ENCODE measurements around the gene C20orf144.

C20orf144 gene

DNA sequence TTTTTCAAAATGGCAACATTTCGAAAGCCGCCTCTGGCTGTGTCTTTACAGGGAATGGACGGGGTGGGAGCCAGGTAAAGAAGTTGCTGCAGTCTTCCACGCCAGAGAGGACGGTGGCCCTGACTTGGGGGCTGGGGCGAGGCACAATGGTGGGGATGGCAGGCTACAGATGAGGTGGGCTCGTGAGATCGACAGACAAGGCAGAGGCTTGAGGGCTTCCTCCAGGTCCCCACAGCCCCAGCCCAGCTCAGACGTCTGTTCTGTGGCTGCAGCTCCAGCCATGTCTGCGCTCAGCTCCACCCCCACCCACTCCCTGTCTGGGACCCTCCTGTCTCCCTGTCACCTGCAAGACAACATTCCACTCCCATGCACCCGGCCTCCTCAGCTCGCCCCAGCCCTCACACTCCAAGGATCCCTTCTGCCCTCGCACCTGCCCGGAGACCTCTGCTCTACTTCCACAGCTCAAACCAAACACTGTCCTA, 7.4 kb upstream of the C20orf144 start:
- no peak for TF ChIP-seq CTCF (conservative IDR thresholded peaks at IDR 0.05; ENCODE audit: low read length)
- TF ChIP-seq EZH2phosphoT487 (IDR thresholded peaks at IDR 0.05; ENCODE audit: borderline replicate concordance): no peak
- Histone ChIP-seq H3F3A (ENCODE audit: low read depth) (no peaks in the 10 kb centered on the region), H4K20me1 (ENCODE audit: insufficient read depth, low read length, poor library complexity, severe bottlenecking) (no peaks in the 10 kb centered on the region), H3K4me1 (ENCODE audit: insufficient read depth, low read length, poor library complexity, severe bottlenecking) (no peaks in the 10 kb centered on the region), H3K79me2 (ENCODE audit: insufficient read depth, low read length) (no peaks in the 10 kb centered on the region), H3K9me2 (replicated peaks; ENCODE audit: low read depth, low read length) (no peaks in the 10 kb centered on the region), H3K27me3 (ENCODE audit: insufficient read depth, low read length, poor library complexity, severe bottlenecking) (no peaks in the 10 kb centered on the region), H3K9me3 (ENCODE audit: insufficient read depth, low read depth, low read length) (no peaks in the 10 kb centered on the region), H2AFZ (ENCODE audit: low read length) (no peak overlapping the region), H3K4me2 (ENCODE audit: low read depth, low read length, poor library complexity, severe bottlenecking) (no peak overlapping the region), H3K9ac (ENCODE audit: low read depth, low read length, poor library complexity, severe bottlenecking) (no peak overlapping the region), H3K4me3 (ENCODE audit: low read length, poor library complexity, severe bottlenecking) (no peak overlapping the region), H3K36me3 (ENCODE audit: insufficient read depth, low read length) (no peaks in the 10 kb centered on the region)

GRCh38 chr20:33655164-33655563, 7.0 kb upstream of the C20orf144 start:
- H3K36me3 ChIP-seq (ENCODE audit: insufficient read depth, low read length): no peaks in the 10 kb centered on the region
- H3K27me3 ChIP-seq (ENCODE audit: insufficient read depth, low read length, poor library complexity, severe bottlenecking): no peaks in the 10 kb centered on the region
- H3K4me1 ChIP-seq (ENCODE audit: insufficient read depth, low read length, poor library complexity, severe bottlenecking): no peaks in the 10 kb centered on the region
- H3K9me3 ChIP-seq (ENCODE audit: insufficient read depth, low read depth, low read length): no peaks in the 10 kb centered on the region
- no peaks in the 10 kb centered on the region for H3K79me2 ChIP-seq (ENCODE audit: insufficient read depth, low read length)
- TF ChIP-seq EZH2phosphoT487 (IDR thresholded peaks at IDR 0.05; ENCODE audit: borderline replicate concordance) (no peak), CTCF (conservative IDR thresholded peaks at IDR 0.05; ENCODE audit: low read length) (no peak)
- H4K20me1 ChIP-seq (ENCODE audit: insufficient read depth, low read length, poor library complexity, severe bottlenecking): no peaks in the 10 kb centered on the region
- H3K4me3 ChIP-seq (ENCODE audit: low read length, poor library complexity, severe bottlenecking): no peak overlapping the region
- no peak overlapping the region for H3K9ac ChIP-seq (ENCODE audit: low read depth, low read length, poor library complexity, severe bottlenecking)
- H3F3A ChIP-seq (ENCODE audit: low read depth): no peaks in the 10 kb centered on the region
- no peak overlapping the region for H2AFZ ChIP-seq (ENCODE audit: low read length)
- H3K9me2 ChIP-seq (replicated peaks; ENCODE audit: low read depth, low read length): no peaks in the 10 kb centered on the region
- H3K4me2 ChIP-seq (ENCODE audit: low read depth, low read length, poor library complexity, severe bottlenecking): no peak overlapping the region

GRCh38 chr20:33656010-33656782, 5.9 kb upstream of the C20orf144 start:
- no peaks in the 10 kb centered on the region for H3K9me3 ChIP-seq (ENCODE audit: insufficient read depth, low read depth, low read length)
- no peak overlapping the region for H3K9ac ChIP-seq (ENCODE audit: low read depth, low read length, poor library complexity, severe bottlenecking)
- H3K4me3 ChIP-seq (ENCODE audit: low read length, poor library complexity, severe bottlenecking): no peak overlapping the region
- no peak overlapping the region for H3K4me2 ChIP-seq (ENCODE audit: low read depth, low read length, poor library complexity, severe bottlenecking)
- no peaks in the 10 kb centered on the region for H3K4me1 ChIP-seq (ENCODE audit: insufficient read depth, low read length, poor library complexity, severe bottlenecking)
- no peaks in the 10 kb centered on the region for H3F3A ChIP-seq (ENCODE audit: low read depth)
- TF ChIP-seq EZH2phosphoT487 (IDR thresholded peaks at IDR 0.05; ENCODE audit: borderline replicate concordance) (no peak), CTCF (conservative IDR thresholded peaks at IDR 0.05; ENCODE audit: low read length) (no peak)
- H4K20me1 ChIP-seq (ENCODE audit: insufficient read depth, low read length, poor library complexity, severe bottlenecking): no peaks in the 10 kb centered on the region
- no peaks in the 10 kb centered on the region for H3K9me2 ChIP-seq (replicated peaks; ENCODE audit: low read depth, low read length)
- no peak overlapping the region for H2AFZ ChIP-seq (ENCODE audit: low read length)
- no peaks in the 10 kb centered on the region for H3K36me3 ChIP-seq (ENCODE audit: insufficient read depth, low read length)
- H3K79me2 ChIP-seq (ENCODE audit: insufficient read depth, low read length): no peaks in the 10 kb centered on the region
- H3K27me3 ChIP-seq (ENCODE audit: insufficient read depth, low read length, poor library complexity, severe bottlenecking): no peaks in the 10 kb centered on the region
